PFSK-1 (cell line): ENCODE results near the gene ACKR2.

ENCODE experiments used
- POLR2AphosphoS5 ChIP-seq: IDR thresholded peaks from 2 replicates; pipeline ENCODE4 v1.6.1; 2012; ENCODE audit warnings: low read depth, mild to moderate bottlenecking, control low read depth, low read length, moderate library complexity
- REST ChIP-seq, 2 experiments: IDR thresholded peaks; 2 replicates each; pipeline versions ENCODE4 v1.6.1 to v1.8.0; 2011 to 2012; ENCODE audit warnings: low read depth in 2 of 2, low read length in 2 of 2, control low read depth in 1 of 2, inconsistent platforms in 1 of 2, mild to moderate bottlenecking in 1 of 2, moderate library complexity in 1 of 2; ENCODE audit not compliant: insufficient read depth in 1 of 2
- TAF1 ChIP-seq: IDR thresholded peaks from 2 replicates; pipeline ENCODE4 v1.6.1; 2012; ENCODE audit warnings: low read length, control low read depth, borderline replicate concordance; ENCODE audit not compliant: insufficient read depth

- TF ChIP-seq POLR2AphosphoS5 (no peak), TAF1 (no peak), REST (IDR thresholded peaks at IDR 0.05; ENCODE audit: insufficient read depth in 1 of 2, low read depth in 2 of 2, low read length in 2 of 2) (no peak)
Observed at GRCh38 chr3:42799376-42799775, 9.9 kb upstream of the ACKR2 start.
